GM21576 (cell line): ENCODE results near the gene ATF3.

ENCODE experiments used
- ATAC-seq: cut with Tn5 transposase; IDR thresholded peaks from one replicate; pipeline ENCODE4 v1.9.1; 2021; ENCODE audit warnings: mild to moderate bottlenecking, moderate library complexity; ENCODE audit not compliant: unreplicated experiment

ATF3 gene

GRCh38 chr1:212608392-212608958 lies at the start of gene ATF3:
TSS of gene ATF3 (plus strand) at chr1:212608761. CDS start at chr1:212615022, 6,261 bp downstream.
- ATAC-seq: peak; percentile 65

GRCh38 chr1:212559929-212560328 lies 48.6 kb upstream of the ATF3 start:
- ATAC-seq: no peak

DNA sequence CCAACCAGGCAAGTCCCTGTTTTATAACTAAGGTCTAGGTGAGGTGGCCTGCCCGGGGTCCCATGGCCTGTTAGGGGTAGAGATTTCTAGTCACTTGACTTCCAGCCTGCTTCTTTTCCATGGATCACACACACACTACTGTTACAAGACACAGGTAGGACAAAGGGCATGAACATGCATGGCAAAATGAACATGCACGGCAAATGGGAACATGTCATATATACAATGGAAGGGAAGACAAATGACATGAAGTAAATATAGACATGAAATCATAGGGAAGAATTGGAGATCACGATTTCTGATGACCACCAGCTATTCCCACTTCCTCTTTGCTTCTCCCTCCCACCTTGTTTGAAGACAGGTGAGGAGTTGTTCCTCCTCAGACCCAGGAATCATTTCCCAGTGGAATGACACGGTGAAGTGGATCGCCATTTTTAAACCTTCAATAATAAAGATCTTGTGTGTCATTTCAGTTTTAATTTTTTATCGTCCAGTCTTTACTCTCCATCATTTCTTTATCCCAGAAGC lies 47.6 kb upstream of the ATF3 start:
- ATAC-seq: no peak

GRCh38 chr1:212561501-212561931 lies 47.0 kb upstream of the ATF3 start:
- no peak for ATAC-seq

DNA sequence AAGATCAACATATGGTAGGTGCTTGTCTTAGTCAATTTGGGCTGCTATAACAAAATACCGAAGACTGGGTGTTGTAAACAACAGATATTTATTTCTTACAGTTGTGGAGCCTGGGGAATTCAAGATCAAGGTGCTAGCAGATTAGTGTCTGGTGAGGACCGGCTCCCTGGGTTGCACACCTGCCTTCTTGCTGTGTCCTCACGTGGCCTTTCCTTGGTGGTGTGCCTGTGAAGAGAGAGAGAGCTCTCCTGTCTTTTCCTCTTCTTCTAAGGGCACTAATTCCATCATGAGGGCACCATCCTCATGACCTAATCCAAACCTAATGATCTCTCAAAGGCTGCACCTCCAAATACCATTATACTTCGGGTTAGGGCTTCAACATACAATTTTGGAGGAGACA lies 45.8 kb upstream of the ATF3 start:
- ATAC-seq: no peak

- no peak for ATAC-seq
Measured at GRCh38 chr1:212565079-212565478, 43.5 kb upstream of the ATF3 start.

DNA sequence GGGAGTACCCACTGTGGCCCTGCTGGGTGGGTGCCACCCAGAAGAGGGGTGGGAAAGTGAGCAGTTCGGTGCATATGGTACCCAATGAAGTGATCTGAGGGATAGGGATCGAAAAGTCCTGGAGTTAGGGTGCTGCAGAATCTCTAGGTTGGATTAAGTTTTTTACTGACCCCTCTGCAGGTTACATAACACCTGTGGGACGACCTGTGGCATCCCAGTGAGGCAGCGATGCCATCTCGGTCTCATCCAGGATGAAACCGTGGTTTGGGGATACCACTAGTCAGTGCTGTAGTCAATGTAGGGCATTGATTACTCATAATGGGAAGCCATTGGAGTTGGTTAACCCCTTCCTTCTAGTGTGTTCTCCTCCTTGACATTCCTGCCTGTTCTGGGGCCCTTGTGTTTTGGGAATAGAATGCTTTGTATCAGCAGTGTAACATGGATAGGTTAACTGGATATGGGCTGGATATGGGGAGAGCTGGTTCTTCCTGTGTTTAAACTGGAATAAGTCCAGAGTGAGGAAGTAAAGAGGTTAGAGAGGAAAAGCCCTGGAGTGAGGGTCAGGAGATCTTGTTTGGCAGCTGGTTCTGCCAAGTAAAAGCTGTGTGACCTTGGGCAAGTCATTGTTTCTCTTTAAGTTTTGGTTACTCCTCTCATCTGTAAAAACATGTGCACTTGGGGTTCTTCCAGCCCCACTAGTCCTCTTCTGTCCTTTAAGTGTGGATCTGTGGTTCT lies 42.8 kb upstream of the ATF3 start:
- ATAC-seq: no peak

DNA sequence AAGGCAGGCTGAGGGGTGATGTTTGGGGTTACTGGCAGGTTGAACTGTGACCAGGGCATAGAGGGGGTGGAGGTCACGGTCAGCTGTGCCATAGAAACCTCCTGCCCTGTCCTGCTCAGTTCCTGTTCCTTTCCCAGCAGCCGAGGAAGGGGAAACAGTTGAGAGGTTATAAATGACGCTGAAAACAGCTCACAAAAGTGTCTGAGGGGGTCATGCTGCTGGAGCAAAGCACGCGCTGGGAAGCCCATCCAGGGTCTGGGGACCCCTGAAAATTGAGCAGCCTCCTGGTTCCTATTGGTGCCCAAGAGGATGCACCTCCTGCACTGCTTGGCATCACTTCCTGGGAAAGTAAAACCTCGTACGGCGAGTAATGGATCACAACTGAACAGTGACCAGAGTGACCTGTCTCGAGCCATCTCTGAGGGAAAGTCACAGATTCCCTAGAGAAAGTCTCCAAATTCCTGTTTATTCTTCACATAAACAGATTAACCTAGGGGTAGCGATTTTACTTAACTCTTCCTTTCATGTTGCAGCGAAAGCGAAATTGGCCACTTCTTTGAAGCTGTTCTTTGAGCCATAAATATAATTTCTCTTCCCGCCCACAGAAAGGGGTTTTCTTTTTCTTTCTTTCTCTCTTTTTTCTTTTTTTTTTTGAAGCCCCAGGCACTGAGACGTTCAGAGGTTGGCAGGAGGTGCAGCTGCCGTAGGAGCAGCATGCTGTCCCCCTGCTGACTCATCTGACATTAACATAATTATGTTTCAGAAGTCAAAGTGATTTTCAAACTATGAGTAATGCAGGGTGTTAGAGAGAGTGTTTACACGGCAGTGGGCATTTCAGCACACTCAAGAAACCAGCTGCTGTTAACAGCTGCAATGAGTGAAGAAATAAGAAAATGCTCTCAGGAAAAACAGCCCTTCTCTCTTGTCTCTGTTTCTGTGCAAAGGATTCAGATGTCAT lies 41.8 kb upstream of the ATF3 start:
- ATAC-seq: peak; percentile 98

DNA sequence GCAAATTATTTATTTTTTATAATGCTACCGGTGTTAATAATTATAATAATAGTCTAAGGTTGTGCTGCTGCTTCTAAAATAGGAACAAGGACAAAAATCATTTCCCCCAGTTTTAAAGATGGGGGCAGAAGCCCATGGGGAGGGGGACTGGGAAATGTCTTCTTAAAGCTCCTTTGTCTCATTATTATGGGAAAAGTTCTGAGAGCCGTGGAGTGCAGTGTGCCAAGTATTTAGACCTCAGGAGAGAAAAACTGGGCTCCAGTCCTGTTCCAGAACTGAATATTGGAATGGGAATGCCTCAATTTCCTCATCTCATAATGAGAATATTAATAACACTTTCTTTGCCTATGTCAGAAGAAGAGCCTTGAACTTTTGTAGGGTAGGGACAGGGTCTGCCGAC lies 40.9 kb upstream of the ATF3 start:
- no peak for ATAC-seq

GRCh38 chr1:212568978-212569537 lies 39.5 kb upstream of the ATF3 start:
- no peak for ATAC-seq

DNA sequence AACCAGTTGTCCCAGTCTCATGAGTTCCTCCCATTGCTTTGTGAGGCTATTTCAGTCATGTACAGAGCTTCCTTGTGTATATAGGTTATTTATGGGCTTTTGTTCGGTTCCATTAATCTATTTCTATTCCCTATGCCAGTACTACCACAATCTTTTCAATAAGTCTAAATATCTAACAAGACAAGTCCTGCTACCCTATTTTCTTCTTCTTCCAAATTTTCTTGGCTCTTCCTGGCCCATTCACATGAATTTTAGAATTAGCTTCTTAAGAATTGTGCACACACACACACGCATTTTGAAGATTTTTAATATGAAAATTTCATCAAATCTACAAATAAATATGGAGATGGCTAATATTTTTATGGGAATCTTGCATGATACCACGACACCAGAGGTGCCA lies 33.8 kb upstream of the ATF3 start:
- no peak for ATAC-seq

GRCh38 chr1:212575333-212575732 lies 33.2 kb upstream of the ATF3 start:
- no peak for ATAC-seq

DNA sequence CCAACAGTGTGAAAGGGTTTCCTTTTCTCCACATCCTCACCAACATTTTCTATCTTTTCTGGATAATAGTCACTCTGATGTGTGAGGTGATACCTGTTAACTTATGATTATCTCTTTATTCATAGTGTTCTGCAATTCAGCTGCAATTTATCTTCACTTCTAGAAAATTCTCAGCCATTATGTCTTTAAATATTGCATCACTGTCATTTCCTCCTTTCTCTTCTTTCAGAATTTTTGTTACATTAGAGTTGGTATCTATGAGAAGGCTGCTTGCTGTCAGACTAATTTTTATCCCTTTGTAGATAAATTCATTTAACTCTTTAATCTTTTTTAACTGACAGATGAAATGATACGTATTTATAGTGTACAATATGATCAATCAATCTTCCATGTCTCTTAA lies 30.5 kb upstream of the ATF3 start:
- ATAC-seq: no peak

DNA sequence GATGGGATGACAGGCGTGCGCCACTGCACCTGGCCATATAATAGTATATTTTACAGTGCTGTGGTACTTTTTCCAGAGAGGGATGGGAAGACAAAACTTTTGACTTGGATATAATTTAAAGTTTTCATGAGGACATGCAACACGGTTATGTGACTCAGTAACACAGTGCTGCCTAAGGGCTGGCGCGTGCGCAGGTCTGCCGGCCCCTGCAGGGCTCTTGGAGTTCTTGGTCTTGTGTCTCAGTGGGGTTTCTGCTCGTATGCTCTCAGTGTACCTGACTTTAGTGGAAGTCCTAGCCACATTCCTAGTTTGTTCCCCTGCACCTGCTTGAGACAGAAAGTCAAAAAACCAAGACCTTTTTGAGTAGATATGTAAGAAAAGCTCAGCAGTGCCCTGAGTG lies 27.5 kb upstream of the ATF3 start:
- ATAC-seq: no peak

- ATAC-seq: no peak
Measured at GRCh38 chr1:212582291-212582690, 26.3 kb upstream of the ATF3 start.

DNA sequence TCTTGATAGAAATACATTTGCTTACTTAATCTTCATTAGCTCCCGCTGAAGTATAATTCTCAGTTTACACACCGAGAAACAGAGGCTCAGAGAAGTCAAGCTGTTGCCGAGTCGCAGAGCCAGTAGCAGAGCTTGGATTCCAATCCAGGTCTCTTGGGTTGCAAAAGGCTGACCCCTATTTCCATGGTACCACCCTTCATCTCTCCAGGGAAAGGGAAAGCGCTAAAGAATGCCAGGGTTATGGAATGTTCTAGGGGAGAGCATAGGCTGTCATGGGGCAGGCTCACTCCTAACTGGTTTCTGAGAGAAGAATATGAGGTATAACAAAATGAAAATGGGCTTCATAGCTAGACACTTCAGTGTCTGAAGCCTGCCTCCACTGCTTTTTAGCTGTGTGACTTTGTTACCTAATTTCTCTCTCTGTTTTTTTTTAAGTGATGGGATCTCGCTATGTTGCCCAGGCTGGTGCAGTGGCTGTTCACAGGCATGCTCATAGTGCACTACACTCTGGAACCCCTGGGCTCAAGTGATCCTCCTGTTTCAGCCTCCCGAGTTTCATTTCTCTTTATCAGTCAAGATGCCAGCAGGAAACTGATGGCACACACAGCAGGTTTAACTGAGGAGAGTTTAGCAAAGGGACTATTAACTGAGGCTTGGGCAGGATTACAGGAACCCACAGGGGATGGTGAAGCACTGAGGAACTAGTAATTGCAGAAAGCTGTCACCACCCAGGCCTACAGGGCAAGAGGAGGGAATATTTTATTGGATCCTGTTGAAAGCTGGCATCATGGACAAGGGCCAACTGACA lies 25.5 kb upstream of the ATF3 start:
- ATAC-seq: no peak

DNA sequence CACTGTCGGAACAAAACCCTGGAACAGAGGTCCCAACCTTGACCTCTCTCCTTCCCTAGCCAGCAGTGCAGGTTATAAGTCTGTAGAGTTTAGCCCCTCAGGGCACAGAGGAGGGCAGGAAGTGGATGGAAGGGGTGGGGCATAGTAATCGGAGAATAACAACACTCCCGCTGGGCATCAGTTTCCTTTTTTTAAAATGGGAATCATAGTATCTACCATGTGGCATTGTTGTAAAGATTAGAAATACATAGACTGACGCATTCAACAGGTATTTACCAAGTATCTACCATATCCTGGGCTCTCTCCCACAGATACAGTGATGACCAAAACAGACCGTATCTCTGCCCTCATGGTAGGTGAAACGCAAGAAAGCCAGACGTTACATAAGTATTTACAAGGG lies 24.9 kb upstream of the ATF3 start:
- ATAC-seq: no peak

DNA sequence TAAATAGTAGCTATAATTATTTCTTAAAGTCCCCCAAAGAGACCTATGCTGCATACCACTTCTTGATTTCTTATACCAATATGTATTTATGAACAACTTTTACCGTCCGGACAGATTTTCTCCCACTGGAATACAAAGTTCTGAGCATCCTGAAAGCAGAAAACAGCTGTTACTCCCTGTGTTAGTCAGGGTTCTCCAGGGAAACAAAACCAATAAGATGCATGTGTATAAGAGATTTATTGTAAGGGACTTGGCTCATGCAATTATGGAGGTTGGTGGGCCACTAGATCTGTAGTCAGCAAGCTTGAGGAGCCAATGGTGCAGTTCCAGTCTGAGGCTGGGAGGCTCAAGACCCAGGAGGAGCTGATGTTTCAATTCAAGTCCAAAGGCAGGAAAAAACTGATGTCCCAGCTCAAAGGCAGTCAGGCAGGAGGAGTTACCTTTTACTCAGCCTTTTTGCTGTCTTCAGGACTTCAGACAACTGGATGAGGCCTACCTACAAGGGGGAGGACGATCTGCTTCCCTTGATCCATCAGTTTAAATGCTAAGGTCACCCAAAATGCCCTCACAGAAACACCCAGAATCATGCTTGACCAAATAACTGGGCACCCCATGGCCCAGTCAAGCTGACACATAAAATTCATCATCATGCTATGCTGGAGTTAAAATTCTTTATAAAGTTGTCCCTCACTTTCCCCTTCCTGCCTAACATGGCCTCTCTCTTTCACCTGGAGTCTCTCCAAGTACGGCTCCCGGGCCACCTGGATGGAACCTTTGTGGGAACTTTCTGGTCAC lies 24.3 kb upstream of the ATF3 start:
- no peak for ATAC-seq

- no peak for ATAC-seq
Measured at GRCh38 chr1:212585210-212585609, 23.4 kb upstream of the ATF3 start.
